WTC11 (cell line): Measurements from ENCODE around the gene NTPCR. TPM values are rescaled to one million over a fixed set of nuclear protein-coding genes. Genes with fewer than 3 reads are reported as not detected.

Source experiments
- ATAC-seq: fragments of 200-7000 bp; cut with Tn5 transposase; 2 replicates; pipeline ENCODE4 v1.10.0; 2021; ENCODE audit warnings: mild to moderate bottlenecking, moderate library complexity
- Bru-seq: library from RNA; stranded (reverse); fragments of 400-500 nt; gene quantifications from one replicate; lab custom pipeline; 2021; lab: Mats Ljungman, UMichigan
- CTCF ChIA-PET: fragments of 300-600 bp; sonication (Branson Sonifier 250); formaldehyde crosslinking; loops from one replicate; lab custom pipeline; 2021; ENCODE audit warnings: antibody characterized with exemption; lab: Charles Lee
- POLR2A ChIA-PET: fragments of 350-600 bp; sonication (Branson Sonifier 250); formaldehyde crosslinking; loops from one replicate; lab custom pipeline; 2021; ENCODE audit warnings: antibody characterized with exemption; lab: Charles Lee
- DNase-seq: peaks from one replicate; pipeline ENCODE4 v3.0.0; 2021; ENCODE audit warnings: low spot score
- H3K27ac Mint-ChIP-seq: 2 replicates; pipeline ENCODE4 v1.8.0; 2021; ENCODE audit warnings: mixed read lengths
- H3K27me3 Mint-ChIP-seq: 2 replicates; pipeline ENCODE4 v1.8.0; 2021; ENCODE audit warnings: low read depth, mild to moderate bottlenecking, moderate library complexity, mixed read lengths
- H3K36me3 Mint-ChIP-seq: 2 replicates; pipeline ENCODE4 v1.8.0; 2021; ENCODE audit warnings: mixed read lengths
- H3K4me1 Mint-ChIP-seq: 2 replicates; pipeline ENCODE4 v1.8.0; 2022; ENCODE audit warnings: mixed read lengths
- H3K4me3 Mint-ChIP-seq: 2 replicates; pipeline ENCODE4 v1.8.0; 2021; ENCODE audit warnings: mild to moderate bottlenecking, moderate library complexity, mixed read lengths
- H3K9me3 Mint-ChIP-seq: 2 replicates; pipeline ENCODE4 v1.8.0; 2021; ENCODE audit warnings: mixed read lengths
- CREM ChIP-seq: sonication (generic); formaldehyde crosslinking; IDR thresholded peaks from 2 replicates; pipeline ENCODE4 v1.8.1; 2022; ENCODE audit warnings: mild to moderate bottlenecking, missing genetic modification reagents, moderate library complexity
- FOXK1 ChIP-seq: sonication (generic); formaldehyde crosslinking; IDR thresholded peaks from 2 replicates; pipeline ENCODE4 v1.8.0; 2022; ENCODE audit warnings: mild to moderate bottlenecking, moderate library complexity, missing genetic modification reagents
- FOXP1 ChIP-seq: sonication (generic); formaldehyde crosslinking; IDR thresholded peaks from 2 replicates; pipeline ENCODE4 v1.8.0; 2022; ENCODE audit warnings: missing genetic modification reagents, mild to moderate bottlenecking, moderate library complexity, borderline replicate concordance
- KAT7 ChIP-seq: sonication (generic); formaldehyde crosslinking; IDR thresholded peaks from 2 replicates; pipeline ENCODE4 v1.8.1; 2023; ENCODE audit warnings: missing genetic modification reagents, mild to moderate bottlenecking, borderline replicate concordance
- MYBL2 ChIP-seq: sonication (generic); formaldehyde crosslinking; IDR thresholded peaks from 2 replicates; pipeline ENCODE4 v1.8.1; 2023; ENCODE audit warnings: mild to moderate bottlenecking, moderate library complexity, missing genetic modification reagents
- NFATC4 ChIP-seq: fragments of 250-450 bp; sonication (Bioruptor Pico); IDR thresholded peaks from 2 replicates; pipeline ENCODE4 v1.9.0; 2021; ENCODE audit warnings: mild to moderate bottlenecking
- SP1 ChIP-seq: sonication (generic); formaldehyde crosslinking; conservative IDR thresholded peaks from 2 replicates; pipeline ENCODE4 v1.8.1; 2022; ENCODE audit warnings: missing genetic modification reagents
- TCF7 ChIP-seq: sonication (generic); formaldehyde crosslinking; IDR thresholded peaks from 2 replicates; pipeline ENCODE4 v1.8.0; 2022; ENCODE audit warnings: mild to moderate bottlenecking, low read depth, missing genetic modification reagents, moderate library complexity
- TP53 ChIP-seq: sonication (generic); formaldehyde crosslinking; IDR thresholded peaks from 2 replicates; pipeline ENCODE4 v1.8.1; 2023; ENCODE audit warnings: mild to moderate bottlenecking, missing genetic modification reagents
- long read RNA-seq, 3 experiments: library from RNA in 1 of 3; library from capped mRNA in 1 of 3; library from polyadenylated mRNA in 1 of 3; unstranded in 2 of 3; stranded (forward) in 1 of 3; transcript quantifications; one replicate each; pipeline ENCODE4 v2.0.0, GENCODE V29; 2021
- total RNA-seq: library from RNA; stranded (reverse); gene quantifications from 3 replicates; pipeline ENCODE4 v1.2.3, GENCODE V29; 2021
- TF ChIP-seq, protein P1 (sequence below): sonication (generic); formaldehyde crosslinking; IDR thresholded peaks from 2 replicates; pipeline ENCODE4 v1.8.0; 2023; ENCODE audit warnings: missing genetic modification reagents, mild to moderate bottlenecking, borderline replicate concordance
- TF ChIP-seq, protein P2 (sequence below): sonication (generic); formaldehyde crosslinking; IDR thresholded peaks from 2 replicates; pipeline ENCODE4 v1.8.1; 2023; ENCODE audit warnings: mild to moderate bottlenecking, moderate library complexity, missing genetic modification reagents
- TF ChIP-seq, protein P3 (sequence below): sonication (generic); formaldehyde crosslinking; IDR thresholded peaks from 2 replicates; pipeline ENCODE4 v1.8.0; 2022; ENCODE audit warnings: mild to moderate bottlenecking, missing genetic modification reagents
- TF ChIP-seq, protein P4 (sequence below): sonication (generic); formaldehyde crosslinking; IDR thresholded peaks from 2 replicates; pipeline ENCODE4 v1.8.0; 2022; ENCODE audit warnings: mild to moderate bottlenecking, missing genetic modification reagents
- TF ChIP-seq, protein P5 (sequence below): sonication (generic); formaldehyde crosslinking; IDR thresholded peaks from 2 replicates; pipeline ENCODE4 v1.8.1; 2023; ENCODE audit warnings: mild to moderate bottlenecking, missing genetic modification reagents, moderate library complexity
- TF ChIP-seq, protein P6 (sequence below): sonication (generic); formaldehyde crosslinking; IDR thresholded peaks from 2 replicates; pipeline ENCODE4 v1.8.0; 2022; ENCODE audit warnings: mild to moderate bottlenecking, missing genetic modification reagents
- TF ChIP-seq, protein P7 (sequence below): fragments of 250-450 bp; sonication (Bioruptor Pico); IDR thresholded peaks from 2 replicates; pipeline ENCODE4 v2.1.2; 2022; ENCODE audit warnings: mild to moderate bottlenecking, moderate library complexity
- TF ChIP-seq, protein P8 (sequence below): sonication (generic); formaldehyde crosslinking; IDR thresholded peaks from 2 replicates; pipeline ENCODE4 v1.8.1; 2022; ENCODE audit warnings: mild to moderate bottlenecking, missing genetic modification reagents, moderate library complexity, borderline replicate concordance

NTPCR gene, protein sequence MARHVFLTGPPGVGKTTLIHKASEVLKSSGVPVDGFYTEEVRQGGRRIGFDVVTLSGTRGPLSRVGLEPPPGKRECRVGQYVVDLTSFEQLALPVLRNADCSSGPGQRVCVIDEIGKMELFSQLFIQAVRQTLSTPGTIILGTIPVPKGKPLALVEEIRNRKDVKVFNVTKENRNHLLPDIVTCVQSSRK
- total RNA-seq (102 to 109 TPM (median 103 TPM) in 3 replicates), Bru-seq, nascent RNA (percentile 91 among the genes with signal in this experiment)
- long read RNA-seq, experiment 1, full-length matches to known transcripts, result 269 of 292 reads
- long read RNA-seq, experiment 1, partial matches to known transcripts, result 4 of 292 reads
- long read RNA-seq, experiment 1, other reads (novel, unspliced or antisense), result 19 of 292 reads
- long read RNA-seq, experiment 2, full-length matches to known transcripts, result 114 of 144 reads
- long read RNA-seq, experiment 2, partial matches to known transcripts, result 12 of 144 reads
- long read RNA-seq, experiment 2, other reads (novel, unspliced or antisense), result 18 of 144 reads
- long read RNA-seq, experiment 3, full-length matches to known transcripts, result 304 of 344 reads
- long read RNA-seq, experiment 3, partial matches to known transcripts, result 21 of 344 reads
- long read RNA-seq, experiment 3, other reads (novel, unspliced or antisense), result 19 of 344 reads

DNA sequence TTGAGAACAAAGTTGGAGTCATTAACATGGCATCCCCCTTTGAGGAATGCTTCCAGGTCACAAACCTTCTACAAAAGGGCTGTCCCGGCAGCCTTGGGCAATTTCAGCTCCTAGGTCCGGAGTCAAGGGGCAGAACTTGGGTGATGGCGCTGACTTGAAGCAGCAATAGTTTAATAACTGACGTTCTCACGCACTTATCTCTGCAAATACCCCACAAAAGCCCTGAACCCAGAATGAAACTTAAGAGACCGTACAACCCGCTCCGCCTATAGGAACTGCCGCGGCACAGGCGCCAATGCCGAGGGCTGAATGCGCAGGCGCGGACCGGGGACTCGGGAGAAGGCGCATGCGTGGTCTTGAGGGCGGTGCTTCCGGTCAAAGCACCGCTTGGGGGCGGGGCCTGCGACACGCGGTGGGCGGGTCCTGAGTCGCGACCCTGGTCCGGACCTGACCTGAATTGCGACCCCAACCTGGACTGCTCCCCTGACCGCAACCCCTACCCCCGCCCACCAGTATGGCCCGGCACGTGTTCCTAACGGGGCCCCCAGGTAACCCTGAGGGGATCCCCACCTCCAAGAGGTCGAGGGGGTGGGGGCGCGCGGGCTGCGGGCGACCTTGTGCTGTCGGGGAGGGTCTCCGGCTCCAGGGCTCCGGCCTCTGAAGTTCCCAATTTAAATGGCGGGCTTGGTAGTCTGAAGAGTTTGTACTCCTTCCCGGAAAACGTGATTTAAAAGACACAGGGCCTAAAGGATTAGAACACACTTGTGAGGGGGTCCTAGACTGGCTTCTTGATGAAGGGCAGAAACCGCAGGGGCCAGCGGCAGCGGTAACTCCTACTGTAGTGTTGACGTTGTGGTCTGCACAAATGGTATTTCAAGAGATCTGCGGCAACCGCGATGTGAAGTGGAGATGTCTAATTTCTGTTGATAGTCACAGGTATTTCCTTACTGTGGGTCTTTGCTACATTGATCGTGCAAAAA lies at the start of gene NTPCR:
NTPCR (plus strand) TSS at position 415 of the 980 bp plus-strand sequence; CDS start at position 515, 100 bp downstream.
- TF ChIP-seq FOXK1 (CRISPR knock-in tag) (peak; percentile 36), SP1 (peak; percentile 87), FOXP1 (CRISPR knock-in tag) (peak; percentile 39; the same call in 1 of the 2 replicates), NFATC4 (CRISPR knock-in tag) (0 out of 2 replicates have a peak, but pooled peaks have one; percentile 43), KAT7 (CRISPR knock-in tag) (peak; percentile 47; the same call in 1 of the 2 replicates), MYBL2 (CRISPR knock-in tag) (0 out of 2 replicates have a peak, but pooled peaks have one; percentile 35), TCF7 (CRISPR knock-in tag) (no peak), TP53 (no peak), CREM (CRISPR knock-in tag) (0 out of 2 replicates have a peak, but pooled peaks have one; percentile 25)
- TF ChIP-seq, protein P1, sequence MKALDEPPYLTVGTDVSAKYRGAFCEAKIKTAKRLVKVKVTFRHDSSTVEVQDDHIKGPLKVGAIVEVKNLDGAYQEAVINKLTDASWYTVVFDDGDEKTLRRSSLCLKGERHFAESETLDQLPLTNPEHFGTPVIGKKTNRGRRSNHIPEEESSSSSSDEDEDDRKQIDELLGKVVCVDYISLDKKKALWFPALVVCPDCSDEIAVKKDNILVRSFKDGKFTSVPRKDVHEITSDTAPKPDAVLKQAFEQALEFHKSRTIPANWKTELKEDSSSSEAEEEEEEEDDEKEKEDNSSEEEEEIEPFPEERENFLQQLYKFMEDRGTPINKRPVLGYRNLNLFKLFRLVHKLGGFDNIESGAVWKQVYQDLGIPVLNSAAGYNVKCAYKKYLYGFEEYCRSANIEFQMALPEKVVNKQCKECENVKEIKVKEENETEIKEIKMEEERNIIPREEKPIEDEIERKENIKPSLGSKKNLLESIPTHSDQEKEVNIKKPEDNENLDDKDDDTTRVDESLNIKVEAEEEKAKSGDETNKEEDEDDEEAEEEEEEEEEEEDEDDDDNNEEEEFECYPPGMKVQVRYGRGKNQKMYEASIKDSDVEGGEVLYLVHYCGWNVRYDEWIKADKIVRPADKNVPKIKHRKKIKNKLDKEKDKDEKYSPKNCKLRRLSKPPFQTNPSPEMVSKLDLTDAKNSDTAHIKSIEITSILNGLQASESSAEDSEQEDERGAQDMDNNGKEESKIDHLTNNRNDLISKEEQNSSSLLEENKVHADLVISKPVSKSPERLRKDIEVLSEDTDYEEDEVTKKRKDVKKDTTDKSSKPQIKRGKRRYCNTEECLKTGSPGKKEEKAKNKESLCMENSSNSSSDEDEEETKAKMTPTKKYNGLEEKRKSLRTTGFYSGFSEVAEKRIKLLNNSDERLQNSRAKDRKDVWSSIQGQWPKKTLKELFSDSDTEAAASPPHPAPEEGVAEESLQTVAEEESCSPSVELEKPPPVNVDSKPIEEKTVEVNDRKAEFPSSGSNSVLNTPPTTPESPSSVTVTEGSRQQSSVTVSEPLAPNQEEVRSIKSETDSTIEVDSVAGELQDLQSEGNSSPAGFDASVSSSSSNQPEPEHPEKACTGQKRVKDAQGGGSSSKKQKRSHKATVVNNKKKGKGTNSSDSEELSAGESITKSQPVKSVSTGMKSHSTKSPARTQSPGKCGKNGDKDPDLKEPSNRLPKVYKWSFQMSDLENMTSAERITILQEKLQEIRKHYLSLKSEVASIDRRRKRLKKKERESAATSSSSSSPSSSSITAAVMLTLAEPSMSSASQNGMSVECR (CRISPR knock-in tag), result 0 out of 2 replicates have a peak, but pooled peaks have one; percentile 9
- TF ChIP-seq, protein P2, sequence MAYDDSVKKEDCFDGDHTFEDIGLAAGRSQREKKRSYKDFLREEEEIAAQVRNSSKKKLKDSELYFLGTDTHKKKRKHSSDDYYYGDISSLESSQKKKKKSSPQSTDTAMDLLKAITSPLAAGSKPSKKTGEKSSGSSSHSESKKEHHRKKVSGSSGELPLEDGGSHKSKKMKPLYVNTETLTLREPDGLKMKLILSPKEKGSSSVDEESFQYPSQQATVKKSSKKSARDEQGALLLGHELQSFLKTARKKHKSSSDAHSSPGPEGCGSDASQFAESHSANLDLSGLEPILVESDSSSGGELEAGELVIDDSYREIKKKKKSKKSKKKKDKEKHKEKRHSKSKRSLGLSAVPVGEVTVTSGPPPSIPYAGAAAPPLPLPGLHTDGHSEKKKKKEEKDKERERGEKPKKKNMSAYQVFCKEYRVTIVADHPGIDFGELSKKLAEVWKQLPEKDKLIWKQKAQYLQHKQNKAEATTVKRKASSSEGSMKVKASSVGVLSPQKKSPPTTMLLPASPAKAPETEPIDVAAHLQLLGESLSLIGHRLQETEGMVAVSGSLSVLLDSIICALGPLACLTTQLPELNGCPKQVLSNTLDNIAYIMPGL, result peak; percentile 49; the same call in 1 of the 2 replicates
- TF ChIP-seq, protein P3, sequence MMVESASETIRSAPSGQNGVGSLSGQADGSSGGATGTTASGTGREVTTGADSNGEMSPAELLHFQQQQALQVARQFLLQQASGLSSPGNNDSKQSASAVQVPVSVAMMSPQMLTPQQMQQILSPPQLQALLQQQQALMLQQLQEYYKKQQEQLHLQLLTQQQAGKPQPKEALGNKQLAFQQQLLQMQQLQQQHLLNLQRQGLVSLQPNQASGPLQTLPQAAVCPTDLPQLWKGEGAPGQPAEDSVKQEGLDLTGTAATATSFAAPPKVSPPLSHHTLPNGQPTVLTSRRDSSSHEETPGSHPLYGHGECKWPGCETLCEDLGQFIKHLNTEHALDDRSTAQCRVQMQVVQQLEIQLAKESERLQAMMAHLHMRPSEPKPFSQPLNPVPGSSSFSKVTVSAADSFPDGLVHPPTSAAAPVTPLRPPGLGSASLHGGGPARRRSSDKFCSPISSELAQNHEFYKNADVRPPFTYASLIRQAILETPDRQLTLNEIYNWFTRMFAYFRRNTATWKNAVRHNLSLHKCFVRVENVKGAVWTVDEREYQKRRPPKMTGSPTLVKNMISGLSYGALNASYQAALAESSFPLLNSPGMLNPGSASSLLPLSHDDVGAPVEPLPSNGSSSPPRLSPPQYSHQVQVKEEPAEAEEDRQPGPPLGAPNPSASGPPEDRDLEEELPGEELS (CRISPR knock-in tag), result 0 out of 2 replicates have a peak, but pooled peaks have one; percentile 24
- TF ChIP-seq, protein P4, sequence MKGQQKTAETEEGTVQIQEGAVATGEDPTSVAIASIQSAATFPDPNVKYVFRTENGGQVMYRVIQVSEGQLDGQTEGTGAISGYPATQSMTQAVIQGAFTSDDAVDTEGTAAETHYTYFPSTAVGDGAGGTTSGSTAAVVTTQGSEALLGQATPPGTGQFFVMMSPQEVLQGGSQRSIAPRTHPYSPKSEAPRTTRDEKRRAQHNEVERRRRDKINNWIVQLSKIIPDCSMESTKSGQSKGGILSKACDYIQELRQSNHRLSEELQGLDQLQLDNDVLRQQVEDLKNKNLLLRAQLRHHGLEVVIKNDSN, result peak; percentile 29; the same call in 1 of the 2 replicates
- TF ChIP-seq, protein P5, sequence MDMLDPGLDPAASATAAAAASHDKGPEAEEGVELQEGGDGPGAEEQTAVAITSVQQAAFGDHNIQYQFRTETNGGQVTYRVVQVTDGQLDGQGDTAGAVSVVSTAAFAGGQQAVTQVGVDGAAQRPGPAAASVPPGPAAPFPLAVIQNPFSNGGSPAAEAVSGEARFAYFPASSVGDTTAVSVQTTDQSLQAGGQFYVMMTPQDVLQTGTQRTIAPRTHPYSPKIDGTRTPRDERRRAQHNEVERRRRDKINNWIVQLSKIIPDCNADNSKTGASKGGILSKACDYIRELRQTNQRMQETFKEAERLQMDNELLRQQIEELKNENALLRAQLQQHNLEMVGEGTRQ (CRISPR knock-in tag), result peak; percentile 57
- TF ChIP-seq, protein P6, sequence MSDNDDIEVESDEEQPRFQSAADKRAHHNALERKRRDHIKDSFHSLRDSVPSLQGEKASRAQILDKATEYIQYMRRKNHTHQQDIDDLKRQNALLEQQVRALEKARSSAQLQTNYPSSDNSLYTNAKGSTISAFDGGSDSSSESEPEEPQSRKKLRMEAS (CRISPR knock-in tag), result peak; percentile 71
- TF ChIP-seq, protein P7, sequence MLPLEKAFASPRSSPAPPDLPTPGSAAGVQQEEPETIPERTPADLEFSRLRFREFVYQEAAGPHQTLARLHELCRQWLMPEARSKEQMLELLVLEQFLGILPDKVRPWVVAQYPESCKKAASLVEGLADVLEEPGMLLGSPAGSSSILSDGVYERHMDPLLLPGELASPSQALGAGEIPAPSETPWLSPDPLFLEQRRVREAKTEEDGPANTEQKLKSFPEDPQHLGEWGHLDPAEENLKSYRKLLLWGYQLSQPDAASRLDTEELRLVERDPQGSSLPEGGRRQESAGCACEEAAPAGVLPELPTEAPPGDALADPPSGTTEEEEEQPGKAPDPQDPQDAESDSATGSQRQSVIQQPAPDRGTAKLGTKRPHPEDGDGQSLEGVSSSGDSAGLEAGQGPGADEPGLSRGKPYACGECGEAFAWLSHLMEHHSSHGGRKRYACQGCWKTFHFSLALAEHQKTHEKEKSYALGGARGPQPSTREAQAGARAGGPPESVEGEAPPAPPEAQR (CRISPR knock-in tag), result no peak
- TF ChIP-seq, protein P8, sequence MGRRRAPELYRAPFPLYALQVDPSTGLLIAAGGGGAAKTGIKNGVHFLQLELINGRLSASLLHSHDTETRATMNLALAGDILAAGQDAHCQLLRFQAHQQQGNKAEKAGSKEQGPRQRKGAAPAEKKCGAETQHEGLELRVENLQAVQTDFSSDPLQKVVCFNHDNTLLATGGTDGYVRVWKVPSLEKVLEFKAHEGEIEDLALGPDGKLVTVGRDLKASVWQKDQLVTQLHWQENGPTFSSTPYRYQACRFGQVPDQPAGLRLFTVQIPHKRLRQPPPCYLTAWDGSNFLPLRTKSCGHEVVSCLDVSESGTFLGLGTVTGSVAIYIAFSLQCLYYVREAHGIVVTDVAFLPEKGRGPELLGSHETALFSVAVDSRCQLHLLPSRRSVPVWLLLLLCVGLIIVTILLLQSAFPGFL (CRISPR knock-in tag), result no peak
- peaks cover 9% of the 10 kb centered on the region for H3K36me3 Mint-ChIP-seq
- peaks cover 49% of the 10 kb centered on the region for H3K4me1 Mint-ChIP-seq
- ChIA-PET CTCF (interaction anchor here (0.6 to 1.6 kb wide), 2 partner anchors 70 to 415 kb away, joined by 4 read pairs; no protein-coding TSS in a partner anchor), POLR2A (no interaction called here)
- H3K27ac Mint-ChIP-seq, result peak within 1 kb of the TSS; percentile 94
- H3K9me3 Mint-ChIP-seq, result no peaks in the 10 kb centered on the region; the same call in 1 of the 2 replicates
- H3K27me3 Mint-ChIP-seq, result peaks cover 6% of the 10 kb centered on the region; the same call in 1 of the 2 replicates
- DNase-seq (peak; percentile 98), ATAC-seq (peak; percentile 78)
- H3K4me3 Mint-ChIP-seq, result peak within 1 kb of the TSS; percentile 91
